ENCODE results near the gene ZNF385D.
A peak's percentile ranks its signal among the peaks of the same experiment; 100 is the strongest.
"Not testable (repeated sequence)": the region's sequence is repeated elsewhere in the genome, so short reads cannot be mapped to it uniquely, and the experiment has no call there.

ZNF385D gene

DNA sequence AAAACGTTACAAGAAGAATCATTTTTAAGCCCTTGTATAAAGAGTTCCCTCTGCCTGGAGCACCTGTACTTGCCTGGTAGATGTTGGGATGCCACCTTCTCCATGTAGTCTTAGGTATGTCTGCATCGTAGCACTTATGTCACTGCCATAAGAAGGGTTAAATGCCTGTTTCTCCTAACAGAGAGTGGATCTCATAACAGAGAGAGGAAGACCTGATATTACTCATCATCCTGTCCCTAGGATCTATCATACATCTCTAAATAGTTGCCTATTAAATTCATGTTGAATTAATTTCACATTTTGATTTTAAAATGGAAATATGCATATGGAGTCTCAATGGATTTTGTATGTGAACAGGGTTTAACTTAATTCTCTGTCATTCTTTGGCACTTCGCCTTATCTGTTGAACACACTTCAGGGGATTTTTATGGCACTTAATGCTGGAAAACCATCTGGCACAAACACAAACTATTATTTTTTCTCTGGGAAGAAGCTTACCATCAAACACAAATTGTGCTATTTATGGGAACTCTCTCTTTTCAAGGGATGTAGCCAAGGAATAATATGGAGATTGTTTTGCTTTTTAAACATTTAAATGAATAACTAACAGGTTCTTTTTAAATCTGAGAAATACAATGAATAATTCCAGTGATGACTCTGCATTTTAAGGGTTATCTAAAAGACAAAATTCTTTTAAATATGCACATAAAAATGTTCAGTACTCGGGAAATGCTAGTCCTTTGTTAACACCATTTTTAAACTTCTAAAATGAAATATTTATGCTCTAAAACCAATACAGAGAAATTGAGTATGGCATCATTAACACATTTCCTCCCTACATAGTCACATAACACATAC, 230.7 kb downstream of the ZNF385D start:
- no peak for DNase-seq (ENCODE audit: low read depth in 2 of 2)

DNA sequence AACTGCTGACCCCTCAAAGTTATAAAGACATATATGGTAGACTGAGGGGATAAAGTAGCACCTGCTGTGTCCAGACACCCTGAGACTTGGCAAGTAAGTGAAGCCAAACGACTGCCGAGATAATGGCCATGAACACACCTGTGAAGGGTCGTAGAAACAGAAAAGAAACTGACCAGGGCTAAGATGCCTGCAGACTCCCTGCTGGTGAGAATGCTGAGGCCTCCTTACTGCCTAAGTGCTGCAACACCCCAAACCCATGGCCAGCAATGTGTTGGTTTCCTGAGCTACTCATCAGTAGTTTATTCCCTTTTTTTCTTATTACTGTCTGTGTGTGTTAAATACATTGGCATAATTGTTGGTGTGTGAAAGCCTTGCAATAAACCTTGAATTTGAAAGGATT, 233.8 kb downstream of the ZNF385D start:
- no peak for DNase-seq (ENCODE audit: low read depth in 2 of 2)

DNA sequence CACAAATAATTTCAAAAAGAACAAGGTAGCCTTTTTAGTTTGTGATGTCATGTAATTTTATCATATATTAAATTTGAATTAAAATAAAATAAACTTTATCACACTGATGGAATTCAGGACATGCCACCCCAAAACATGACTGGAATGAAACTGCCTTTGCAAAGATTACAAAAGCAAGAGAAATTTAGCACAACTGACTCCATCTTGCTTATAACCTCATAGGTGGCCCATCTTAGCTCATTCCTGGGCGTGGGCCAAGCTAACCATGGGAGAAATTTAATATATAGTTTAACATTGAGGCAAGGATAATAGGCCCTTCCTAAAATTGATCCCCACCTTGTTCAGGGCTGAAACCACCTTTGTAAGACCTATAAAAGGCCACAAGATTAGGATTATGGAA, 235.6 kb downstream of the ZNF385D start:
- DNase-seq (ENCODE audit: low read depth in 2 of 2), result no peak

DNA sequence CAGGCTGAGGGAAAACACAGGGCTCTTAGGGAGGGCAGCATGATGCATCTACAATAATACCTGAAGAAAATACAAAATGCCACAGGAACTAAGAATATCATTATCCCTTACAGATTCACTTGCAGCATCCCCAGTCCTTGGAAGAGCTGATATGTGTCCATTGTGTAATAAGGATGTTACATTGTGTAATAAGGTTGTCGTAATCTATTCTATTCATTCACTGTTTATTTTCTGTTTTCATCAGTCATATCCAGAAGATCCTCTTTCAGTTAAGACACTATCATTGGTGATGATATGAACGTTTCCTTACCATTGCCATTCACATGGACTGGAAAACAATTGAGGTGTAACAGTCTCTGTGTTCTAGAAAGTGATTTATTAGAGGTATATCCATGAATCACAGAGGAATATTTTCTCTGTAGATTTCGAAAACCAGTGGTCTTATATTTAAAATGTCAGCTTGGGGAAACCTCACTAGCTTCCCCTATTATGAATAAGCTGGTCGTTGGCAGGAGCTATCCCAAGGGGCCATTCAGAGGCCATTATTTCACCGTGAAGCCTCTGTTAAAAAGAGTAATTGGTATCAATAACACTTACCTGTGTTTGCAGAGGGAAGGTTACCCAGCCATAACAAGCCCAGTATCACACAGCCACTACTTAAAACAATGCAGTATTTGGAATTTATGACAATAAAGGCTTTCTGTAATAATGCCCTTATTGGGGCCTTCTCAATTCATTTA, 241.1 kb downstream of the ZNF385D start:
- no peak for DNase-seq (ENCODE audit: low read depth in 2 of 2)

DNA sequence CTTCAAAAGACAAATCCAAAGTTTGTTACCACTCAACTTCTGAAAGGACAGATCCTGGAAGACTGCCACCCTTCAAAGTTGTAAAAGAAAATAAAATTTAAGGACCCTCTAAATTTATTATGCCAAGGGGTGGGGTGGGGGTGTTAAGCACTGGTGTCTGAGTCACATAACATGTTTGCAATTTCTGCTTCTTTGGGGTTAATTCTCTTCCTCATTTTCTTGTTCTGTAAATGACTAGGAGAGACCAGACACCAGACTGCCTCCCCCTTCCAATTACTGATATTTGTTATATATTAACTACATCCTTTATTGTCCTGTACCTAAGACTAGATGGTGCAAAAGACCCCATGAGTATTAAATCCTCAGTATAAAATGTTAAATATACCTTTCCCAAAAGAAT, 242.8 kb downstream of the ZNF385D start:
- DNase-seq (ENCODE audit: low read depth in 2 of 2), result no peak

DNA sequence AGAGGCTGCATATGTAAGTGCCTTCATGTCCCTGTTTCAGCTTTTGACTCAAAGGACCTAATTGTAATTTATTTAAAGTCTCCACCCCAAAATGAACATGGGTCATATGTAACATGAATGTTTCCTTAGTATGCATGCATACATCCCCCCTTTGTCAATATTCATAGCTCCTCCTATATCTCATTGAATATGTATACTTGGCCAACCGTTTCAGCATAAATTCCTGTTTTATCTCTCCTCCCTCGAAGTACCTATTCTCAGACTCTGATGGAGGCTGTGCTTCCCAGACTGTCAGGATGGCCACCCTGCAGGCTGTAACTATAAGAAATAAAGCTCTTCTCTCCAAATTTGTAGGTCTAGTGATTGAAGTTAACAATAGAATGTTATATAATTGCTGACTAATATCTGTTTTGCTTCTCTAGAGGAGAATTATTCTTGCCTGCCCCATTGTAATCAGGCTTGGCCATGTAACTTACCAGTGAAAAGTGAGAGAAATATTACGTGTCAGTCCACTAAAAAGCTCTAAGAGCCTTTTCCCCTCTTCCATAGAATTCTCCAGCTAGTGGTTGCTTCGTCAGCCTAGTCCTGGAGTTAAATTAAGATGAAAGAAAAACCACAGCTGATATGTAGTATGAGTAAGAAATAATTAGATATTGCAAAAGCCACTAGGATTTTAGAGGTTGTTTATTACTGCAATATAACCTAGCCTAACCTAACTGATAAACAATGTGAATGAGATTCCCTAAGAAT, 245.1 kb downstream of the ZNF385D start:
- no peak for DNase-seq (ENCODE audit: low read depth in 2 of 2)

DNA sequence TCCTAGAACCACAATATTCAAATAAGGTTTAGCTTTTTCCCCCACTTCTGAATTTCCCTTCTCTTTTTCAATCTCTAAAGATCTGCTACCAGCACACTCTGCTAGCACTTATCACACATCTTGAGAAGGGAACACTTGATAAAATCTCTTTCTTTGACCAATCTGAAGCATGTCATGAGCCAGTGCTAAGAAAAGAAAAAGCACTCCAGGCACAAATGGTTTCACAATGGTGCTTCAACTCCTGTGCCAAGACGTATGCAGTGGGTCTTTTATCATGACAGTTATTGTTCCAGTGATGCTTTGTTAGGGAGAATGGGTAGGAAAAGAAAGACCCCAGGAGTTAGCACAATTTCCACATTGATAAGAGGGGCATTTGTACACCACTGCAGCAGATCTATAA, 248.4 kb downstream of the ZNF385D start:
- DNase-seq (ENCODE audit: low read depth in 2 of 2), result no peak

DNA sequence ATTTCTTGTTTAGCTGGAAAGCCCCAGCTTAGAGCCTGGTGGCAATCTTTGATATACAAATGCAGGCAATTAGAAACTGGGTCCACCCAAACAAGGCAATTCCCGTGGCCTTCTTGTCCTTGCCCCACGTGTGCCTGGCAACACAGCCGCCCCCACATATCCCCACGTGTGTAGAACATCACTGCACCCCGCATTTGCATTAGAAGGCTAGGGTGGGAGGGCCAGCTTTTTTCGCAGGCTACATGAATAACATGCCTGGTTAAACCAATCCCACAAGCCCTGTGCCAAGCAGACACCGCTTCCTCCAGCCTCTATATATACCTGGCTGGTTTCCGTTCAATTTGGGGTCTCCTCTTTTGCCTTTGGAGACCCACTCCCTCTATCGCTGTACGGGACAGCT, 250.2 kb downstream of the ZNF385D start:
- DNase-seq (ENCODE audit: low read depth in 2 of 2), result no peak

DNA sequence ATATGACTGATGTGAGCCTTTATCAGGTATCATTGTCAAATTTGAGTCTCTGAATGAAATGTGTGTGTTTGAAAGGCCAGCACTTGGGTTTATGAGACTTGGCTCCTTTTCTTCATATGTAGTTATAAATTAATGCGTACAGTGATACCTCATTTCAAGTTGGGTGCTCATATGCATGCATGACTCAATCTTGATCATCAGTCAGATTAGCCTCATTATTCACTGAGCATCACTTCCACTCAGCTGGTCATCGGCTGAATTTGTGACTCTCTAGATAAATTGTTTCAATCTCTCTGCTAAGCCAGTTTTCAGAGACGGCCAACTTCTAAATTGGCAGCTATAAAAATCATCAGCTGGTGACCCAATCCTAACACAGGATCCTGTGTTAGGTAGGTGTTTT, 260.3 kb downstream of the ZNF385D start:
- DNase-seq (ENCODE audit: low read depth in 2 of 2), result not testable (repeated sequence)

DNA sequence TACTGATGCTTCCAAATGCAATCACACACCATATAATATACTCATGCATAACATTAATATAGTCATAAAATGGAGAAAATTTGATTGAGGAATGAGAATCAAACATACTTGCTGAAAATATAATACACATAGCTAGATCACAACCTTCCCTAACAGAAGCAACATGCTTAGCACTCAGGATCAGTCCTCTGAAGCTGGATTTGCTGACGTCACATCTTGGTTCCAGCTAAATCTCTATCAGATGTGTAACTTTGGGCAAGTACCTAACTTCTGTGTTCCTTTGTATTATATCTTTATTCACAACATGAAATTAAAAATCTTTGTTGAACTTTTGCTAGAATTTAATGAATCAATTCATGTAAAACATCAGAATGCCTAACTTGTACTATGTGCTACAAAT, 263.5 kb downstream of the ZNF385D start:
- DNase-seq (ENCODE audit: low read depth in 2 of 2), result no peak

DNA sequence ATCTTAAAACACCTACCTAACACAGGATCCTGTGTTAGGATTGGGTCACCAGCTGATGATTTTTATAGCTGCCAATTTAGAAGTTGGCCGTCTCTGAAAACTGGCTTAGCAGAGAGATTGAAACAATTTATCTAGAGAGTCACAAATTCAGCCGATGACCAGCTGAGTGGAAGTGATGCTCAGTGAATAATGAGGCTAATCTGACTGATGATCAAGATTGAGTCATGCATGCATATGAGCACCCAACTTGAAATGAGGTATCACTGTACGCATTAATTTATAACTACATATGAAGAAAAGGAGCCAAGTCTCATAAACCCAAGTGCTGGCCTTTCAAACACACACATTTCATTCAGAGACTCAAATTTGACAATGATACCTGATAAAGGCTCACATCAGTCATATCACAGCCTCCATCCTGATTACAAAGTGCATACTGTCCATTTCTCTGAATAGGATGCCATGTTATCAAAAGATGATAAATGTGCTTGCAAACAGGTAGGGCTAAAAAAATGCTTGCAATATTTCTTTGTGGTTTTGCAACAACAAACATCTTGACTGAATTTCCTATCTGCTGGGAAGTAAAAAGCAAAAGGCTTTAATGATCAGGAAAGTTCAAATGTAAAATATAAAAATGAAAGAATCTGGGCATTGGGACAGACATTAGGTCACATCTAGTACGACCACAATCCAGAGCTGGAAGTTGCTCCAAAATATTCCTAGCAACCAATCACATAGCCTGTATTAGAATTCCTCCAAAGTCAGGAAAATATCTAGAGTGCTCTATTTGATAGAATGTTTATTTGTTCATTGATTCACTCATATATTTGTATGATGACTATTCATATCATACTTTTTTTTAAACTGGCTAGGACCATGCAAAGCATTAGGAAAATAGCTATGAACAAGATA, 264.7 kb downstream of the ZNF385D start:
- not testable (repeated sequence) for DNase-seq (ENCODE audit: low read depth in 2 of 2)

DNA sequence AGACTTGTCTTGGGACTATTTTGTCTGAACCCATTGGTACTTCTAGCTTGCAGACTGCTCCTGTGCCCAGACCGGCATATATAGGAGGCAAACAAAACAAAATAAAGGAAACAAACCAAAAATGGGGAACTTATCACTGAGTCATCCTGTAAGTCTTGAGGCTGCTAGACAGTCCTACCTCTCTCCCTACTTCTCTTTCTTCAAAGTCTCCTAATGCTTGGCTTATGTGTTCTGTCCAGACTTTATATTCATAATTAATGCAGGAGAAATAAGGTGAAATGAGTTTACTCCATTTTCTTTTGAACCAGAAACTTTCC, 266.2 kb downstream of the ZNF385D start:
- no peak for DNase-seq (ENCODE audit: low read depth in 2 of 2)

DNA sequence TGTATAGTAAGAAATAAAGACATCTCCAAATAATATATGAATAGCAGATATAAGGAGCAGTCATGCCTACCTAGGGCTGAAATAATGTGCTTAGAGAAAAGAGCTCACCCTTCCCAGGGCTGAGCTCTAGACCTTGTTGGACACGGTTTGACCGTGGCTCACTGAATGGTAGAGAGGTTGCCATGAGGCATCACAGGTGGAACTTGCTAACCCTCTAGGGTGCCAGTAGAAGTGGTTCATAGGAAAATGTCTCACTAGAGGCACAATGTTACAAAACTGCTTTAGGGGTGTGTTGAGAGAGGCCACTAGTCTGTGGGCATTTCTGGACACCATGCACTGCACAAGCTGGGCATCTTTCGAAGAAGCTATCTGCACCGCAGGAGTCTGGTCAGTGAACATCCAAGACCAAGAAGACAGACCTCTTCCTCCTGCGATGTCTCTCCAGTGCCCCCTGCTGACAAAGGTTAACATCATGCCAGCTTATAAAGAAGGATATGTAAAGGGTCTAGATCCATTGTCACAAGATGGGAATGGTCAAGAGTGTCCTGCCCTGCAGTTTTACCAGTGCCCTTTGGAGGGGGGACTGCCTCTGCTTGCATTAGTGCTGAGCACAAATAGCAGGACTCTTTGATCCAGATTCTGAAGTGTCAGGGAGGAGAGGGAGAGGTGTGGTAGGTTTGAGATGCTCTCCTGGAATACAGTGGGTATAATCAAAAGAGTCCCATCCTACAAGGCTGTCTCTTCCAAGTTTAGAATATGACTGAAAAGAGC, 266.8 kb downstream of the ZNF385D start:
- peak; percentile 29 to 36 for DNase-seq (ENCODE audit: low read depth in 2 of 2)

DNA sequence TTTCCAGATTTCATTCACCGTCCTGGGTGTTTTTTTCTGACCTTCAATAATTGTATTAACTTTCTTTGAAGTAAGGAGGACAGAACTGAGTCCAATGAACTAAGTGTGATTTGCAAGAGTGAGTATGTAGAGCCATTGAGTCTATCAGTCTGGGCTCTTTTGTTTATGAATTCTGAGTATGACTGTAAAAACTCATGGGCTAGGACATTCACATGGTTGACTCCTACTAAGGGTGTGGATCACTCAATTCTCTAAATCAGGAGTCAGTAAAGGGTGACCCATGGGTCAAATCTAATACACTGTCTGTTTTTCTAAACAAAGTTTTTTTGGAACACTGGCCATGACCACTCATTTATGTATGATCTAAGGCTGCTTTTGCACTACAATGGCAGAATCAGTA, 269.0 kb downstream of the ZNF385D start:
- DNase-seq (ENCODE audit: low read depth in 2 of 2), result no peak

DNA sequence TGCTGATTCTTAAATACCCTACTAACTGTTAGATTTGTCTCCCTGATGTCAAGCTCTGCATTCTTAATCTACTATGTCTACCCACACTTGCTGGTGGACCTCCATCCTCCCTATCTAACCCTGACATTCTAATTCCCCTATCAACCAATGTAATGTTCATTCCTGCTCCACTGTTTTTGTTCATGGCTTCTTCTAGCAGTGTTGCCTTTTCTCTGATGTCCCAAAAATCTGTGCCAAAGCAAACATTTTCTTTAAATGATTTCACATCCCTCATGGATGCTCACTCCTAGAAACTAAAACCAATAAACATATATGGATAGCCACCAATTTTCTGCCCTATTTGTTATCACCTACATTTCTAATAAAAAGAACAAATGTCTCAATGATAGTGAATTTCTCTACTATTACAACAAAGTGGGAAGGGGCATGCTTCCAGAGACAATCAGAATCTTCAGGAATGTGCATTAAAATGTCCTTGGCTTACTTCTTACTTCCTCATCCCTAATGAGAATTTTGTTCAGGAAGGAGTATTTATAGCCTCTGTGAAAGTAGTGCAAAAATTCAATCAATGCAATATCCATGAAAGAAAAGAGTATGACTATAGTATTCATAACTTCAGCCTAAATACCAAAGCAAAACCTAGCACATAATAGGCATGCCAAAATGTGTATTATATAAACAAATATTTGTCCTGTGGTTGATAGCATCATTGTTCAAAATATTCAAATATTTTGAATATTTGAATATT, 273.3 kb downstream of the ZNF385D start:
- DNase-seq (ENCODE audit: low read depth in 2 of 2), result peak; percentile 62 to 64

DNA sequence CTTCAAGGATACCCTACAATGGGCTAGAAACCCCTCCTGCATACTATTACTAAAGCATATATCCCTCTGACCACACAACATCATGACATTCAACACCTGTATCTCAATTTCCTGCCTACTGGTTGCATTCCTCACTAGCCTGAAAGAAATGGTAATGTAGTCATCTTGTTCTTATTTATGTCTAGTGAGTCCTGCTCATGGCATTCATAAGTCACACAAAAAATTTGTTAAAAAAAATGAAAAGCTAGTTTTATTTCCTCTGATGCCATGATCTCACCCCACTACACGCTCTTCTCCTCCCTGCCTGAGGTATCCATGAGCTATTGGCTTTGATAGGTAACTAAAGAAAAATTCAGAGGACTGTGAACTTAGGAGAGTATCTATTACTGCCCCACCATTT, 284.5 kb downstream of the ZNF385D start:
- DNase-seq (ENCODE audit: low read depth in 2 of 2), result no peak

DNA sequence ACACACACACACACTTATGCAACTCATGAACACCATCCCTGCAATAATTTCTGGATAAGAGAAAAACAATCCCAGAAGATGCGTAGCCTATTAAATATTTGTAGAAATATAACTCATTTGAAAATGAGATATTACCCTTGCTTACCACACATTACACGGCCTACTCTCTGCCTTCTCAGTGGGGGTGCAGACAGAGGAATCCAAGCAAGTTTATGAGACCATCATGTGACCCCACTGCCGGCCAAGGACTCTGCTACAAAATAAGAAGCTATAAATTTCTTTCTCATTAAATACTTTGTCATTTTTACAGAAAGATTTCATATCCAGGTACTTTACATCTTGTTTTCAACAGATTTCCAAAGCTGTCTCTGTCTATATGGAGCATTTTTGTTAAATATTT, 286.3 kb downstream of the ZNF385D start:
- no peak for DNase-seq (ENCODE audit: low read depth in 2 of 2)

DNA sequence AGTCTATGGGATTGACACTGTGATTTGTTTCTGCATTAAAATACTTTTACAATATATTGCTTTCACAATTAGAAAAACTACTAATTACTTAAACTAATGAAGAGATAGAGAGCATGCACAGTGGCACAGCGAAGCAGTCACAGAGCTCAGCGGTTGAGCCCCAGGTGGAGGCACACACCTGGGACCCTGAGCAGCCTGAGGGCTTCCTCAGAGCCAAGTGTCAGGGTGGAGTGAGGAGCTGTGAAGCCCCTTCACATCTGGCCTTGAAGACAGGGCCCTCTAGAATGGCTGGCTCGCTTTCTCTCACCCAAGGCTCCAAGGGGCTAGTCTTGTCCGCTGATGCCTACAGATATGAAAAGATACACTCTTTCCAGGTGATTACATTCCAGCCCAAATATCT, 287.7 kb downstream of the ZNF385D start:
- no peak for DNase-seq (ENCODE audit: low read depth in 2 of 2)

DNA sequence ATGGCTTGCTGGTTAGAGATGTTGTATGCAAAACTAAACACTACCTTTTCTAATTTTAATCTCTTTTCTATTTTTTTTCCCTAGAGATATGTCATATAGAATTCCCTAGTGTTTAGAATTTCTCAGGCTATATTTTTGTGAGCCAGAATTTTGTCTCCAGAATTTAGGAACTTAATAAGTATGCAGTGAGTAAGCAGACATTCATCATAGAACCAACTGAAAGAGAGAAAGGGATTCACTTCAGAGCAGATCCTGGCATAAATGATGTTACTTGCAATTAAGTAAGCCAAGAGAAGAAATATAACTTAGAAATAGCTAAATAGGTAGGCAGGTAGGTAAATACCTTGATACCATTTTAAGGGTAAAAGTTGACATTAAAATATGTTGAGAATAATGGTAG, 288.9 kb downstream of the ZNF385D start:
- no peak for DNase-seq (ENCODE audit: low read depth in 2 of 2)

DNA sequence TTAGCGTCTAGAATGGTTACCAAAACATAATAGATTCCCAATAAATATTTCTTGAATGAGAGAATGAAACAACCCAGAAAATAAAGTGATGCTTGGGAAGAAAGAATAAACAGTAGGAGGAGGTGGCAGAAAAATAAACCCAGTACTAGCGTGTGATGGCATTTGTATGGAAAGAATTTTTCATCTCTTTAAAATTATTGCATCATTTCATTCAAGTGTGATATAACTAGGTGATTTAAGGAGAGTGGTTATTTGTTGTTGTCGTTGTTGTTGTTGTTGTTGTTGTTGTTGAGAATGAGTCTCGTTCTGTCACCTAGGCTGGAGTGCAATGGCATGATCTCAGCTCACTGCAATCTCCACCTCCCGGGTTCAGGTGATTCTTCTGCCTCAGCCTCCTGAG, 293.9 kb downstream of the ZNF385D start:
- DNase-seq (ENCODE audit: low read depth in 2 of 2), result no peak

Data from fibroblast of skin of left biceps (primary cell).